Right lobe of liver (tissue), 6 donors: Measurements from ENCODE around the gene FILIP1L. TPM values are rescaled to one million over a fixed set of nuclear protein-coding genes. Genes with fewer than 3 reads are reported as not detected.

Source experiments
- ATAC-seq, 4 donors: fragments of 200-7000 bp; cut with Tn5 transposase; one replicate each; pipeline ENCODE4 v1.9.1; 2020; ENCODE audit warnings: mild to moderate bottlenecking in 4 of 4, moderate library complexity in 4 of 4
- DNase-seq, 3 donors: peaks; one replicate each; pipeline ENCODE4 v3.0.0-alpha.2; 2020
- H3K27ac ChIP-seq, 3 donors: fragments of 200-600 bp; one replicate each; pipeline ENCODE4 v1.8.0; 2022
- H3K27me3 ChIP-seq, 2 donors: fragments of 200-600 bp; one replicate each; pipeline ENCODE4 v1.8.0; 2022
- H3K36me3 ChIP-seq, 4 donors: fragments of 200-600 bp; sonication (generic) in 1 of 4; one replicate each; pipeline versions ENCODE4 v1.5.1 to v1.8.0; 2017 to 2022; ENCODE audit warnings: control low read depth in 1 of 4
- H3K4me1 ChIP-seq, 4 donors: fragments of 200-600 bp; sonication (generic) in 1 of 4; one replicate each; pipeline versions ENCODE4 v1.5.1 to v1.8.0; 2017 to 2022; ENCODE audit warnings: control low read depth in 1 of 4
- H3K4me3 ChIP-seq, 3 donors: fragments of 200-600 bp; one replicate each; pipeline ENCODE4 v1.8.0; 2022
- H3K9me3 ChIP-seq, 4 donors: fragments of 200-600 bp; sonication (generic) in 1 of 4; one replicate each; pipeline versions ENCODE4 v1.5.1 to v1.8.0; 2017 to 2022; ENCODE audit warnings: control low read depth in 1 of 4
- POLR2A ChIP-seq: fragments of 450-650 bp; IDR thresholded peaks from one replicate; pipeline ENCODE4 v1.6.1; 2017; ENCODE audit warnings: antibody characterized with exemption, mild to moderate bottlenecking
- WGBS: methylation state at CpG from one replicate; pipeline ENCODE4 v1.1.6; 2018; ENCODE audit warnings: low coverage, low lambda C conversion rate; ENCODE audit not compliant: insufficient coverage; ENCODE audit errors: missing lambda C conversion rate; 5-methylcytosine and 5-hydroxymethylcytosine counted together
- intact Hi-C, 2 donors: fragments of 100-400 bp; cut with DNase I; formaldehyde crosslinking; loops; one replicate each; pipeline versions ENCODE4 v1.11.2 to v1.14.1; 2022
- total RNA-seq, 6 experiments: library from RNA; depleted of rRNA in 2 of 6; stranded (reverse); fragments of >200 nt in 2 of 6; fragmentation: NEBNext Ultra II Directional in 3 of 6; extraction: Animal tissue kit (Norgen Biotek cat#: 25700) in 3 of 6; gene quantifications; one replicate each; pipeline versions ENCODE4 v1.1.0 to v1.2.4, GENCODE V29; 2016 to 2023
- TF ChIP-seq, protein P1 (sequence below), 4 donors: fragments of 200-600 bp in 3 of 4; fragments of 450-650 bp in 1 of 4; IDR thresholded peaks; one replicate each; pipeline versions ENCODE4 v1.5.1 to v1.8.0; 2016 to 2022; ENCODE audit warnings: antibody characterized with exemption in 4 of 4, mild to moderate bottlenecking in 2 of 4
- donor health status: DM: no; HTN: yes; CAD: no.
- donor health status: DM: no; HTN: no; CAD: no.
- donor health status: DM: no; HTN: no; CAD: no.
- donor health status: DM: no; HTN: yes; CAD: no.
- donor health status: DM: no; HTN: yes; CAD: no.

Gene FILIP1L
- total RNA-seq, 6 experiments from 2014 or later: 0.97 to 10.8 (median 3.6) TPM

DNA sequence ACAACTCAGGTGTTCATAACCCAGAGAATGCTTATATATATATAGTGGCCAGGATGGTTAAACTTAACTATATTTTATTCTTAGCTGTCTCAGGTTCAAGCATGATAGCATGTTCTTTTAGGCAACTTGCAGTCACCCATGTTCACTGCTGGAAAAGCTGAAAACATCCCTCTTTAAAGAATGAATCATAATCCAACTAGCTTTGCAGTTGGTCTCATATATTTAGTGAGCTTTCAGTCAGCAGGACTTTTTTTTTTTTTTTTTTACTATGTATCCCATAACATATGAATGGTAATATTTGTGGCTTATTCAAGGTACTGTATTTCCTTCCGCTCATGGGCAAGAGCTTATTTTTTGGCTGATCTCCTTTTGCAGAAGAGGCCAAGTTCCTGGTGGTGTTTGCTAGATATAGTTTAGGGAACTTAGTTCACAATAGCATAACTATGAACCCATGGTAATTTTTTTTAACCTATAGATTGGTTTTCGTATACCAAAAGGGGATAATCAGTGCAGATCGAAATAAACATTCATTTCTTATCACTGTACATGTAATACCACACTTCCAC lies 219.1 kb downstream of the FILIP1L start:
- no peak overlapping the region for H3K4me3 ChIP-seq
- no peaks in the 10 kb centered on the region for H3K4me1 ChIP-seq
- DNase-seq (no peak), ATAC-seq (peak in 1 of 4 donors; percentile 36)
- no peak overlapping the region for H3K27ac ChIP-seq
- no peaks in the 10 kb centered on the region for H3K36me3 ChIP-seq
- TF ChIP-seq POLR2A: no peak
- TF ChIP-seq, protein P1, sequence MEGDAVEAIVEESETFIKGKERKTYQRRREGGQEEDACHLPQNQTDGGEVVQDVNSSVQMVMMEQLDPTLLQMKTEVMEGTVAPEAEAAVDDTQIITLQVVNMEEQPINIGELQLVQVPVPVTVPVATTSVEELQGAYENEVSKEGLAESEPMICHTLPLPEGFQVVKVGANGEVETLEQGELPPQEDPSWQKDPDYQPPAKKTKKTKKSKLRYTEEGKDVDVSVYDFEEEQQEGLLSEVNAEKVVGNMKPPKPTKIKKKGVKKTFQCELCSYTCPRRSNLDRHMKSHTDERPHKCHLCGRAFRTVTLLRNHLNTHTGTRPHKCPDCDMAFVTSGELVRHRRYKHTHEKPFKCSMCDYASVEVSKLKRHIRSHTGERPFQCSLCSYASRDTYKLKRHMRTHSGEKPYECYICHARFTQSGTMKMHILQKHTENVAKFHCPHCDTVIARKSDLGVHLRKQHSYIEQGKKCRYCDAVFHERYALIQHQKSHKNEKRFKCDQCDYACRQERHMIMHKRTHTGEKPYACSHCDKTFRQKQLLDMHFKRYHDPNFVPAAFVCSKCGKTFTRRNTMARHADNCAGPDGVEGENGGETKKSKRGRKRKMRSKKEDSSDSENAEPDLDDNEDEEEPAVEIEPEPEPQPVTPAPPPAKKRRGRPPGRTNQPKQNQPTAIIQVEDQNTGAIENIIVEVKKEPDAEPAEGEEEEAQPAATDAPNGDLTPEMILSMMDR (IDR thresholded peaks at IDR 0.05): no peak
- H3K9me3 ChIP-seq: no peaks in the 10 kb centered on the region
- intact Hi-C loops: no loop called here
- 71% methylated on average over 3 of the region's 3 CpGs for WGBS
- H3K27me3 ChIP-seq: no peaks in the 10 kb centered on the region

DNA sequence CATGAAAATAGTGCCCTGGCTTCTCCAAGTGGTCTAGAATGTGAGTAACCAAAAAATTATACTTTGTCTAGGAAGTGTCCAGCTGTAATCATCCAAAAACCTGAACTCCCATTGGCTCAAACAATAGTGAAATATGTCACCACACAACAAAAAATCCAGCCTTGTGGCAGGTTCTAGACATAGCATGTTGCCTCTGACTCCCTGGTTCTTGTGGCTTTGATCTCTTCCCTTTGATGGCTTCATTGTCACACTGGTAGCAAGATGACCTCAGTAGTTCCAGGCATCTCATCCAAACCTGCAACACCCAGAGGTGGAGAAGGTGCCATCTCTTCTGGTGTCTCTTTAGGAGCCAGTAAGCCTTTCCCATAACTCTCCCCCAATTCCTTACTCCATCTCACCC lies 222.0 kb downstream of the FILIP1L start:
- H3K27ac ChIP-seq: no peak overlapping the region
- no peaks in the 10 kb centered on the region for H3K36me3 ChIP-seq
- TF ChIP-seq, protein P1 (IDR thresholded peaks at IDR 0.05): no peak
- no peak for TF ChIP-seq POLR2A
- no peaks in the 10 kb centered on the region for H3K9me3 ChIP-seq
- ATAC-seq: no peak
- DNase-seq: no peak
- intact Hi-C loops: no loop called here
- H3K4me3 ChIP-seq: no peak overlapping the region
- no peaks in the 10 kb centered on the region for H3K27me3 ChIP-seq
- no peaks in the 10 kb centered on the region for H3K4me1 ChIP-seq

DNA sequence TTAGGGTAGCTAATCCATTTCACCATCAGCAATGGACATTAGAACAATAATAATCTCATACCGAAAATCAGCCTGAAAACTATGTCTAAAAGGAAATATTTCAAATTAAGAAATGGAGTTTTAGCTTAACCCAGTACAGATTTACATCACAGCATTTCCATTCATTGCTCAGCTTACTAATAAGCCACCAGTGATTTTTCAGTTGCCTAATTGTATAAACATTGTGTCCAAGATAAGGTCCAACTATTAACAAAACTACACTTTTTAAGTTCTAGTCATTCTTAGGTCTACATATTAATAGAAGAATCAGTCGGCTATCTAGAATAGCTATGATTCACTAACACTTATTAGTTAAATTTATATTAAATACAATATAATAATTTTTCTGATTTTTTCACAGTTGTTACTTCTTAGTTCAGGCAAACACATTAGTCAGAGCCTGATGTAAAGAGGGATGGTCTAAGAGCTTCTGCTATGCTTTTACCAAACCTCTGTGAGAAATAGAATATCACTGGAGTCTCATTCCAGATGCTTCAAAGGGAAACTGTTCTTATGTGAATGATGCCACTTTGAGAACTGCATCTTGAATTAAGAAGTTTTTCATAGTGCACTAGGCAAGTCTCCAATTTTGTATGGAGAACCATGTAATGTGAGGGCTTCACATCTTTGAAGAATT lies 222.6 kb downstream of the FILIP1L start:
- Histone ChIP-seq H3K4me3 (no peak overlapping the region), H3K4me1 (no peaks in the 10 kb centered on the region), H3K9me3 (no peaks in the 10 kb centered on the region), H3K36me3 (no peaks in the 10 kb centered on the region), H3K27ac (no peak overlapping the region), H3K27me3 (no peaks in the 10 kb centered on the region)
- no peak for DNase-seq
- intact Hi-C loops: no loop called here
- peak in 1 of 4 donors; percentile 60 for ATAC-seq
- no peak for TF ChIP-seq POLR2A
- WGBS: 84% methylated on average over 2 of the region's 2 CpGs

DNA sequence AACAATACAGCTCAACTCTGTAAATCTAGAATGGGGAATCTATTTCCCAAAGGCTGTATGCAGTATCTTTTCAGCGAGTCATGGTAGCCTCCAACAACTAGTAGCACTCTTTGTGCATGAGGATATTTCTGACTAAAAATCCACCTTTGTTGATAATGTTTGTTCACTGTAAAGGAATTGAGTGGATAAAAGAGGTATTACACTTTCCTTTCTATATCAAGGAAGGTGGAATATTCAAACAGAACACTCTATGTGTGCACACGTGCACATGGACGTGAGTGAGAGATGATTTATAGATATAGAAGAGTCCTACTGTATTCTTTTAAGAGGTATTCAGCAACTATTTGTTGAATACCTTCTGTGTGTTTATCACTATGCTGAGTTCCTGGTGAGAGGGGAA lies 228.4 kb downstream of the FILIP1L start:
- no peak for DNase-seq
- TF ChIP-seq, protein P1 (IDR thresholded peaks at IDR 0.05): no peak
- TF ChIP-seq POLR2A: no peak
- no peak overlapping the region for H3K4me3 ChIP-seq
- H3K4me1 ChIP-seq: no peaks in the 10 kb centered on the region
- H3K9me3 ChIP-seq: no peaks in the 10 kb centered on the region
- H3K27ac ChIP-seq: no peak overlapping the region
- no peak for ATAC-seq
- no peaks in the 10 kb centered on the region for H3K27me3 ChIP-seq
- WGBS: 95% methylated on average over 3 of the region's 3 CpGs
- intact Hi-C loops: no loop called here
- no peaks in the 10 kb centered on the region for H3K36me3 ChIP-seq

DNA sequence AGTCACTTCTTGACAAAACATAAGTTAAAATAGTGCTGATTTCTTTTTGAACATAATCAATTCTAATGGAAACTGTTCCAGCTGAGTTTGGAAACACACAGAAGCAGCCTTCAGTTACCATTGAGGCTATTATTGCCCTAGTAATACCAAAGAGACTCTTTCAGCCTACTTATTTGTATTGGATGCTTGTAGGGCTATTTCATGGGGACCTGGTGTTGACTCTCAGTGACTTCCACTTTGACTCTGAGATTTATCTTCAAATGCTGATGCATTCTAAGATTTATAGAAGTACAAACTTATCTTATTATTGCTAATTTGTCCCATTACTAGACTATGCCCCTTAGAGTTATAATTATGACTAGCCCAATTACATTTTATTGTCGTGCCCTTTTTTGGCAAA lies 229.2 kb downstream of the FILIP1L start:
- no peak overlapping the region for H3K27ac ChIP-seq
- no peaks in the 10 kb centered on the region for H3K27me3 ChIP-seq
- DNase-seq (no peak), ATAC-seq (no peak)
- no peaks in the 10 kb centered on the region for H3K36me3 ChIP-seq
- no peak overlapping the region for H3K4me3 ChIP-seq
- H3K4me1 ChIP-seq: no peaks in the 10 kb centered on the region
- H3K9me3 ChIP-seq: no peaks in the 10 kb centered on the region
- 91% methylated on average over 1 of the region's 1 CpG for WGBS
- TF ChIP-seq, protein P1 (IDR thresholded peaks at IDR 0.05): no peak
- TF ChIP-seq POLR2A: no peak
- intact Hi-C loops: no loop called here
